Subcutaneous abdominal adipose tissue (tissue), 5 donors: ENCODE measurements around the gene NME2.

ENCODE experiments used
- H3K27ac ChIP-seq: one replicate; pipeline ENCODE4 v1.7.0; 2013; ENCODE audit warnings: low read depth, mild to moderate bottlenecking, inconsistent platforms, low read length, moderate library complexity
- H3K27me3 ChIP-seq, 5 donors: one replicate each; pipeline ENCODE4 v1.7.0; 2013; ENCODE audit warnings: low read length in 5 of 5, inconsistent platforms in 1 of 5; ENCODE audit not compliant: control insufficient read depth in 5 of 5, insufficient read depth in 4 of 5
- H3K36me3 ChIP-seq, 5 donors: one replicate each; pipeline ENCODE4 v1.7.0; 2013; ENCODE audit warnings: low read length in 5 of 5; ENCODE audit not compliant: control insufficient read depth in 5 of 5, insufficient read depth in 5 of 5
- H3K4me1 ChIP-seq, 5 donors: one replicate each; pipeline ENCODE4 v1.7.0; 2013; ENCODE audit warnings: low read length in 5 of 5, mild to moderate bottlenecking in 3 of 5, moderate library complexity in 1 of 5; ENCODE audit not compliant: control insufficient read depth in 5 of 5, insufficient read depth in 5 of 5
- H3K4me3 ChIP-seq, 5 donors: one replicate each; pipeline ENCODE4 v1.7.0; 2013; ENCODE audit warnings: low read length in 5 of 5, low read depth in 1 of 5
- H3K9ac ChIP-seq, 5 donors: one replicate each; pipeline ENCODE4 v1.7.0; 2013; ENCODE audit warnings: low read length in 5 of 5, mild to moderate bottlenecking in 4 of 5, moderate library complexity in 3 of 5
- H3K9me3 ChIP-seq, 5 donors: one replicate each; pipeline ENCODE4 v1.7.0; 2013; ENCODE audit warnings: low read length in 5 of 5; ENCODE audit not compliant: control insufficient read depth in 5 of 5
- donor health status: healthy.
- donor health status: healthy.
- donor health status: healthy.
- donor health status: healthy.
- donor health status: healthy.

Gene NME2

DNA sequence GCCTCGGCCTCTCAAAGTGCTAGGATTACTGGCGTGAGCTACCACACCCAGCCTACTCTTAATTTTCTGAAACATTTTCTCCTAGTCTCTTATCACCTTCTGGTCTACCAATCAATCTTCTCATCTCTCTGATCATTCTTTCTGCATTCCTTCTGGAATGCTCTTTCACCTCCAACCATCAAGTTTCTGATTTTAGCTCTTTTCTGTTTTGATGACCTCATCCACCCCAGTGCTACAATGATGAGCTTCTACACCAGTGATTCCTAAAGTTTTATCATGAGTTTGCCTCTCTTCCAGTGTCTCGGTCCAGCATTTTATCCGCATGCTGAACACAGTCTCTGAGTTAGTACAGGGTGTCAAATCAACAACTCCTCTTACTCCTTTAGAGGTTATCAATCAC, 31.5 kb downstream of the NME2 start:
- H3K4me1 ChIP-seq = no peaks in the 10 kb centered on the region
- H3K9ac ChIP-seq = no peak overlapping the region
- H3K9me3 ChIP-seq = no peaks in the 10 kb centered on the region
- H3K4me3 ChIP-seq = no peak overlapping the region
- H3K27me3 ChIP-seq = no peaks in the 10 kb centered on the region
- H3K27ac ChIP-seq = no peak overlapping the region
- H3K36me3 ChIP-seq = peaks cover 41 to 81% (median 61%) of the 10 kb centered on the region in 5 donors

GRCh38 chr17:51200295-51200694, 34.1 kb downstream of the NME2 start:
- H3K9ac ChIP-seq = no peak overlapping the region
- H3K4me3 ChIP-seq = no peak overlapping the region
- peaks cover 38 to 75% (median 63%) of the 10 kb centered on the region in 5 donors for H3K36me3 ChIP-seq
- H3K27me3 ChIP-seq = no peaks in the 10 kb centered on the region
- H3K9me3 ChIP-seq = no peaks in the 10 kb centered on the region
- no peaks in the 10 kb centered on the region for H3K4me1 ChIP-seq
- H3K27ac ChIP-seq = no peak overlapping the region

DNA sequence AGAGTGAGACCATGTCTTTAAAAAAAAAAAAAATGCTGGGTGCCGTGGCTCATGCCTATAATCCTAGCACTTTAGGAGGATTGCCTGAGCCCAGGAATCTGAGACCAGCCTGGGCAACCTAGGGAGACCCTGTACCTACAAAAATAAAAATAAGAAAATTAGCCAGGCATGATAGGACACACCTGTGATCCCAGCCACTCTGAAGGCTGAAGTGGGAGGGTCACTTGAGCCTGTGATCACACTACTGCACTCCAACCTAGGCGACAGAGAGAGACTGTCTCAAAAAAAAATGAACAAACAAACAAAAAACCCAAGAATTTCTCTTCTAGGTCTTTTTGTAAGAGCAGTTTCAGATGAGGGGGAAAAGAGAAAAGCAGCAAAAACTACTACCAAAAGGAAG, 34.6 kb downstream of the NME2 start:
- Histone ChIP-seq H3K27me3 (no peaks in the 10 kb centered on the region), H3K36me3 (peaks cover 43 to 74% (median 62%) of the 10 kb centered on the region in 5 donors), H3K9me3 (no peaks in the 10 kb centered on the region), H3K4me3 (no peak overlapping the region), H3K4me1 (no peaks in the 10 kb centered on the region), H3K9ac (no peak overlapping the region), H3K27ac (no peak overlapping the region)

DNA sequence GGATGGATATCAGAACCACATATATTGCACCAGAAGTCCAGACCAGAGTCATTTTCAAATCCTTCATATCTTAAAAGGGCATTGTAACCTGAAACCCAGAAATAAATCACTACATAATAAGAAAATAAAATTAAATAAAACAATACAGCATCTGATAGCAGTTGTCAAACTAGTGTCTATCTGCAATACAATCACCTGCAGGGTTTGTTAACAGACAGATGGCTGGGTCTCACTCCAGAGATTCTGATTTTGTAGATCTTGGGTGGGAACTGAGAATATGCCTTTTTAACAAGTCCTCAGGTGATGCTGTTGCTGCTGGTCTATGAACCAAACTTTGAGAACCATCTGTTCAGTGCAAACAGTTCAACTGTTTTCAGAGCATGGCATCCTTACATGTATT, 37.6 kb downstream of the NME2 start:
- H3K9me3 ChIP-seq = no peaks in the 10 kb centered on the region
- no peak overlapping the region for H3K4me3 ChIP-seq
- no peaks in the 10 kb centered on the region for H3K4me1 ChIP-seq
- H3K9ac ChIP-seq = no peak overlapping the region
- H3K27ac ChIP-seq = no peak overlapping the region
- H3K27me3 ChIP-seq = no peaks in the 10 kb centered on the region
- peaks cover 60 to 76% (median 75%) of the 10 kb centered on the region in 5 donors for H3K36me3 ChIP-seq

DNA sequence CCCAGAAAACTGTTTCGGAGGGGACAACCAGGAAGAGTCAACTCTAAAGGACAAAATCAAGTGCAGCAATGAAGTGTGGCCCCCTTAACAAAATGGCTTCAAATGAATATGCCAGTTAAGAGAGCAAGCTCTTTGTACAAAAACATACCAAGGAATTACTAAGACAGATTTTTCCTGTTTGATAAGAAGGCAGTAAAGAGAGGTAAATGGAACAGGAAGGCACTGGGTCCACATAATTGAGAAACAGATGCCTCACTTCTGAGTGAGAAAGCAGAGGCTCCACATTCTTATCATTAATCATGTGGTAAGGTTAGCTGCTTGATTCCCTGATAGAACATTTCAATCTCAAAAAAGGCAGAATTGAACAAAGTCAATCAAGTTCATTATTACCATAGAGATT, 48.7 kb downstream of the NME2 start:
- no peaks in the 10 kb centered on the region for H3K4me1 ChIP-seq
- H3K9me3 ChIP-seq = no peaks in the 10 kb centered on the region
- H3K27me3 ChIP-seq = no peaks in the 10 kb centered on the region
- no peak overlapping the region for H3K9ac ChIP-seq
- H3K4me3 ChIP-seq = no peak overlapping the region
- no peak overlapping the region for H3K27ac ChIP-seq
- peaks cover 21 to 67% (median 42%) of the 10 kb centered on the region in 5 donors for H3K36me3 ChIP-seq

GRCh38 chr17:51217946-51218345, 51.7 kb downstream of the NME2 start:
- H3K27me3 ChIP-seq = no peaks in the 10 kb centered on the region
- H3K4me3 ChIP-seq = no peak overlapping the region
- H3K9ac ChIP-seq = no peak overlapping the region
- H3K4me1 ChIP-seq = no peaks in the 10 kb centered on the region
- H3K27ac ChIP-seq = no peak overlapping the region
- no peaks in the 10 kb centered on the region for H3K9me3 ChIP-seq
- peaks cover 37 to 76% (median 51%) of the 10 kb centered on the region in 5 donors for H3K36me3 ChIP-seq

- Histone ChIP-seq H3K9me3 (no peaks in the 10 kb centered on the region), H3K27me3 (no peaks in the 10 kb centered on the region), H3K4me3 (no peak overlapping the region), H3K36me3 (peaks cover 34 to 63% (median 49%) of the 10 kb centered on the region in 5 donors), H3K9ac (no peak overlapping the region), H3K4me1 (peaks cover 0 to 17% (median 5%) of the 10 kb centered on the region in 5 donors), H3K27ac (no peak overlapping the region)
Observed at GRCh38 chr17:51221322-51221721, 55.1 kb downstream of the NME2 start.
